ENCODE data around the gene TMEM91.

Gene TMEM91

GRCh38 chr19:41424335-41425173 lies 48.2 kb downstream of the TMEM91 start:
- ChIA-PET CTCF (no interaction called here), POLR2A (no interaction called here)
- TF ChIP-seq, protein P1, sequence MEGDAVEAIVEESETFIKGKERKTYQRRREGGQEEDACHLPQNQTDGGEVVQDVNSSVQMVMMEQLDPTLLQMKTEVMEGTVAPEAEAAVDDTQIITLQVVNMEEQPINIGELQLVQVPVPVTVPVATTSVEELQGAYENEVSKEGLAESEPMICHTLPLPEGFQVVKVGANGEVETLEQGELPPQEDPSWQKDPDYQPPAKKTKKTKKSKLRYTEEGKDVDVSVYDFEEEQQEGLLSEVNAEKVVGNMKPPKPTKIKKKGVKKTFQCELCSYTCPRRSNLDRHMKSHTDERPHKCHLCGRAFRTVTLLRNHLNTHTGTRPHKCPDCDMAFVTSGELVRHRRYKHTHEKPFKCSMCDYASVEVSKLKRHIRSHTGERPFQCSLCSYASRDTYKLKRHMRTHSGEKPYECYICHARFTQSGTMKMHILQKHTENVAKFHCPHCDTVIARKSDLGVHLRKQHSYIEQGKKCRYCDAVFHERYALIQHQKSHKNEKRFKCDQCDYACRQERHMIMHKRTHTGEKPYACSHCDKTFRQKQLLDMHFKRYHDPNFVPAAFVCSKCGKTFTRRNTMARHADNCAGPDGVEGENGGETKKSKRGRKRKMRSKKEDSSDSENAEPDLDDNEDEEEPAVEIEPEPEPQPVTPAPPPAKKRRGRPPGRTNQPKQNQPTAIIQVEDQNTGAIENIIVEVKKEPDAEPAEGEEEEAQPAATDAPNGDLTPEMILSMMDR (IDR thresholded peaks at IDR 0.05; ENCODE audit: control extremely low read depth, extremely low read depth, low read depth, missing control alignments) = no peak
- no peak for DNase-seq (ENCODE audit: extremely low spot score)

DNA sequence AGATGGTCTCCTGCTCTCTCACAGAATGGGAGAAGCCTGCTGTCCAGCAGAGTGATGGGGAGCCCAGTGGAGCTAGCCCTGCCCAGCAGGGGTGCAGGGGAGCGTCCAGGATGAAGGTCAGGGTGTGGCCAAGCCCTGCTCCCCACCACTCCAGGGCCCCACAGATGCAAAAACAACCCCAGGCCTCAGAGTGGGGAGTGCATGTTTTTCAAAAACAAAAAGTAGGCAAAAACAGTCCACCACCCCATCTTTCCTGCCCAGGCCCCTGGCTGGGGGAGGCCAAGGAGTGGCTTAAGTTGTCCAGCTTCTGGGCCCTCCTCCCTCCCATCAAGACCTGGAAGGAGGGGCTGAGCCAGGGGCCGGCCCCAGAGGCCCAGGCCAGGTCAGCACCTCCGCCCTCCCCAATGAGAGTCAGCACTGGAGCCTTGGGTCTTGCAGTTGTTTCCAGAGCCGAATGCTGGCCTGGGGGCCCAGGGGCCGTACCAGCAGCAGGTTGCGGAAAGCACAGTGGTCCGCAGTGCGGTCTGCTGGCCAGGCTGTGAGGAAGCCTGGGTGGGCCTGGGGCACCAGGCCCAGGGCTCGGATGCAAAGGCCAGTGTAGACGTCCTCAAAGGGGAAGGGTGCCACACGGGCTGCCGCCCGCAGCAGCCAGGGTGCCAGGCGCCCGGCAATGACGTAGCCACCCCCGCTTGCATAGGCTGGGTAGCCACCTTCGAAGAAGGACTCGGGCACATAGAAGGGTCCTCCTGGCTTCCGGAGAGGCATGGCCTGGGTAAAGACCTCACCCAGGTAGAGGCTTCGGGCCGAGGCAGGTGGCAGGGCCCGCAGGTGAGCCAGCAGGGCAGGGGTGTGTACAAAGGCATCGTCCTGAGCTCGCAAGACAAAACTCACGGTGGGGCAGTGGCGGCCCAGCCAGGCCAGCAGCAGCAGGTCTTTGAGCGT lies 49.1 kb downstream of the TMEM91 start:
- POLR2A ChIA-PET = no interaction called here
- TF ChIP-seq, protein P1 (IDR thresholded peaks at IDR 0.05; ENCODE audit: control extremely low read depth, extremely low read depth, low read depth, missing control alignments) = no peak
- DNase-seq (ENCODE audit: extremely low spot score) = no peak
- CTCF ChIA-PET = no interaction called here

DNA sequence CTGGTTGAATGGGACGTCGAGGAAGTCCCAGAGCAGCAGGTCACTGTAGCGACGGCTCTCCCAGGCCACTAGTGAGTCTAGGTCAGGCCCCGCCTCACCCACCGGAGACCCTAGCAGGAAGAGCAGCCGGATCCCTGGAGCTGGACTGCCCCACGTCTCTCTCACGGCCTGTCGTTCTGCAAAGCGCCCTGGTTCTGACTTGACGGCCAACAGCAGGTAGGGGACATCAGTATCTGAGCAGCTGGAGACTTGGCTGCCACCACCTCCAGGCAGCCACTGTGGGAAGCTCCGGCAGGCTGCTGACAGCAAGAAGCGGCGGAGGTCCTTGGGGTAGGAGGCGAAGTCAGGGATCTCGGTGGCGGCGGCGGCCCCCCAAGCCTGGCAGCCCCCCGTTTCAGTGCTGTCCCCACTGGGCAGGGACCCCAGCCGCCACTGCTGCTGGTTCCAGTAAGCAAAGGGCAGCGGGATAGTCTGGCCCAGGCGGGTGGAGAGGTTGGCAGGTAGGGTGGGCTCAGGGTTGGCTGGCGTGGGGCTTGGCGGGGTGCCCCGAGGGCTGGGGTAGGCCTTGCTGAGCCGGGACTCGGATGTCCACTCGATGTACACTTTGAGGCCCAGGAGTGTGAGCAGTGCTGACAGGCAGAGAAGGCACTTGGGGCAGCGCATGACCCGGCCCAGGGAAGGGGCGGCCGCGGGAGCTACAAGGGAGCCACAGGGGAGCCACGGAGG lies 49.9 kb downstream of the TMEM91 start:
- no peak for DNase-seq (ENCODE audit: extremely low spot score)
- ChIA-PET POLR2A (no interaction called here), CTCF (interaction anchor here (1.1 kb wide), 1 partner anchor 22 kb away, joined by 5 read pairs; no protein-coding TSS in a partner anchor)
- TF ChIP-seq, protein P1 (IDR thresholded peaks at IDR 0.05; ENCODE audit: control extremely low read depth, extremely low read depth, low read depth, missing control alignments) = no peak

DNA sequence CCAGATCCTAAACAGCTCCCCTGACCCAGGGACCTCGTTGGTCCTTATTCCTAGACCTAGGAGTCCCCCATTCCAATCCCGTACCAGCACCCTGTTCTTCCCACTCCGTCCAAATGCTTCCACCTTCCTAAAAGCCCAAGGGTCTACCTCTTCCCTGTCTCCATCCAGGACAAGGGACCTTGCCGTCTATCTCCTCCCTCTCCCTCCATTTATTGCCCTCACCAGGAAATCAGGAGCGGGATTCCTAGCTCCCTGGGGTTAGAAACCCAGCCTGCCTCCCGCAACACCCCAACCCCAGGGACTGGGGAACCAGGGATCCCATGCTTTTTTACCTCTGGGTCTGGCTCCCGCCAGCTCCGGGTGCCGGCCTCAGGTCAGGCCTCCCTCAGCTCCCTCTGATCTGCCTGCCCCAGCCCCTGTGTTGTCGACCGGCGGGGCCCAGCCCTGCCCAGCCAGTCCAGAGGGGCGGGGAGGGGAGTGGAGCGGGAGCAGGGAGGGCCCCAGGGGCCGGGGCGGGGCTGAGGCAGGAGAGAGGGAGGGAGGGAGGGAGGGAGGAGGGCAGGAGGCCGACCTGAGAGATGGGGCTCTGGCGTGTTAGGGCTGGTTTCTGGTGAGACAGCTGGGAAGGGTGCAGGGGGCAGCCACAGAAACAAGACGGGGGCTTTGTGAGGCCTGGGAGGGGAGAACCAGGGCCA lies 50.8 kb downstream of the TMEM91 start, which contains the start of gene B3GNT8:
Gene B3GNT8, minus strand, starts transcription at position 423 of the 695 bp plus-strand sequence. CDS start 596 bp downstream, outside the sequence.
- CTCF ChIA-PET = interaction anchor here (1.1 to 2.1 kb wide), 2 partner anchors 22 to 136 kb away, joined by 5 to 7 read pairs; no protein-coding TSS in a partner anchor
- POLR2A ChIA-PET = interaction anchor here (0.6 kb wide), 1 partner anchor 103 kb away, joined by 11 read pairs; no protein-coding TSS in a partner anchor
- TF ChIP-seq, protein P1 (IDR thresholded peaks at IDR 0.05; ENCODE audit: control extremely low read depth, extremely low read depth, low read depth, missing control alignments) = no peak
- DNase-seq (ENCODE audit: extremely low spot score) = peak; percentile 86

DNA sequence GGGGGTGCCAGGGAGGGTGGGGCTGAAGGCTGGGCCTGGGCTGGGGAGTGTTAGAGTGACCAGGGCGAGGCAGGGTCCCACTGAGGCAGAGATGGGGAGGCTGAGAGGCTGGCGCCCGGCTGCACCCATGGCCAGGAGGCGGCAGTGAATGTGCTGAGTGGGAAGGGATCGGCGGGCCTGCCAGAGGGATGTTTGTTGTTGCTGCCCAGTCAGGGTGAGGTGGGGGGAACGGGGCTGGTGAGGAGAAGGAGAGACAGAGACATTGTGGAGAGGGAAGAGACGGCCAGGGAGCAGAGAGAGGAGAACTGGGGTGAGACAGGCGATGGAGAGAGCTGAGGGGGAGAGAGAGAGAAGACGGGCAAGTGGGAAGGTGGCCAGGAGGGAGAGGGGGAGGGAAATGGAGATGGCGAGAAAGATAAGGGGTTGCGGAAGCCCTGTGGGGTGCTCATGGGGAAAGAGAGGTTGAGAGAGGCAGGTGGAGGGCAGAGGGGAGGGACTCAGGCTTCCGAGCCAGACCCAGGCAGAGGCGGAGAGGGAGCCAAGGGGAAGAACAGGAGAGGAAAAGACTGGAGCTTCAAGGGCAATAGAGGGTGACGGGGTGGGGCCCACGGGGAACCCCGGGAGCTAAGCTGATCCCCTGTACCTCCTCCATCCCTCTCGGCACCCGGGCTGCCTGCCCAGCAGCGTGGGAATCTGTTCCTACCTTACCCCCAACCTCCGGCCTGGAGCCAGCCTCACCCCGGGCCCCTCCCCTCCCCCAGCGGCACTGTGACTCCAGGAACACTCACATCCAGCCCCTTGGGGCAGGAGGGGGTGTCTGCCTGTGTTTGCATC lies 51.5 kb downstream of the TMEM91 start:
- peak; percentile 44 for DNase-seq (ENCODE audit: extremely low spot score)
- CTCF ChIA-PET = interaction anchor here (0.9 to 2.2 kb wide), 4 partner anchors 11 to 224 kb away, joined by 4 to 11 read pairs (median 8); partner anchors contain the start of gene DMAC2
- TF ChIP-seq, protein P1 (IDR thresholded peaks at IDR 0.05; ENCODE audit: control extremely low read depth, extremely low read depth, low read depth, missing control alignments) = no peak
- POLR2A ChIA-PET = interaction anchor here (0.6 kb wide), 1 partner anchor 103 kb away, joined by 11 read pairs; no protein-coding TSS in a partner anchor

Measured in GM10248 (cell line).